ENCODE measurements around the gene FAM169A.
"Not testable (repeated sequence)": the region's sequence is repeated elsewhere in the genome, so short reads cannot be mapped to it uniquely, and the experiment has no call there.

FAM169A gene

DNA sequence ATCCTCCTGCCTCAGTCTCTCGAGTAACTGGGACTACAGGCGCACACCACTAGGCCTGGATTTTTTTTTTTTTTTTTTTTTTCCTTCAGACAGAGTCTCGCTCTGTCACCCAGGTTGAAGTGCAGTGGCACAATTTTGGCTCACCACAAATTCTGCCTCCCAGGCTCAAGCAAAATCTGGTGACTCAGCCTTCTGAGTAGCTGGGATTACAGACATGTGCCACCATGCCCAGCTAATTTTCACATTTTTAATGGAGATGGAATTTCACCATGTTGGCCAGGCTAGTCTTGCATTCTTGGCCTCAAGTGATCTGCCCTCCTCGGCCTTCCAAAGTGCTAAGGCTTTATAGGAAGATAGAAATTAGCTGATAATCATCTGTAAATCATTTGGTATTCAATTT is 55.3 kb downstream of the FAM169A start:
- no peaks in the 10 kb centered on the region for H3K27me3 ChIP-seq (ENCODE audit: insufficient read depth, low read length)
- H3K9me3 ChIP-seq (ENCODE audit: low read length): no peaks in the 10 kb centered on the region
- H3K4me3 ChIP-seq (ENCODE audit: low read length): no peak overlapping the region
- H3K36me3 ChIP-seq (ENCODE audit: insufficient read depth, low read length): peaks cover 8% of the 10 kb centered on the region
- H2AFZ ChIP-seq (ENCODE audit: low read depth, low read length): no peak overlapping the region
- peaks cover 4% of the 10 kb centered on the region for H3K4me1 ChIP-seq (ENCODE audit: insufficient read depth, low read length)

DNA sequence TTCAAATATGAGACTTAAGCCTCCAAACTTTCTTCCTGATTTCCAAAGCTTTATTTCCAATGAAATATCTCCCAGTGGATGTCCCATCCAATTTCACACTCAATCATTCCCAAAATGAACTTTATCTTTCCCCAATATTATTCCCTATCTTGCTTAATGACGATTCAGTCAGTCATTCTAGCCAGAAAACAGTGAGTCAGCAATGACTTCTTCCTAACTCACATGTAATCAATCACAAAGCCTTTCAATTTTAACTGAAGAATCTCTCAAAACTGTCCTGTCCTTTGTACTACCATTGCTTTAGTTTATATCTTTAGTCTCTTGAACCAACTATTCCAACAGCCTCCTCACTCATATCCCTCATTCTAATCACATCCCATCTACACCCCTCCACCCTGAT is 64.2 kb downstream of the FAM169A start:
- no peak overlapping the region for H3K4me3 ChIP-seq (ENCODE audit: low read length)
- no peaks in the 10 kb centered on the region for H3K4me1 ChIP-seq (ENCODE audit: insufficient read depth, low read length)
- H3K27me3 ChIP-seq (ENCODE audit: insufficient read depth, low read length): no peaks in the 10 kb centered on the region
- H2AFZ ChIP-seq (ENCODE audit: low read depth, low read length): no peak overlapping the region
- peaks cover 2% of the 10 kb centered on the region for H3K9me3 ChIP-seq (ENCODE audit: low read length)
- peaks cover 26% of the 10 kb centered on the region for H3K36me3 ChIP-seq (ENCODE audit: insufficient read depth, low read length)

DNA sequence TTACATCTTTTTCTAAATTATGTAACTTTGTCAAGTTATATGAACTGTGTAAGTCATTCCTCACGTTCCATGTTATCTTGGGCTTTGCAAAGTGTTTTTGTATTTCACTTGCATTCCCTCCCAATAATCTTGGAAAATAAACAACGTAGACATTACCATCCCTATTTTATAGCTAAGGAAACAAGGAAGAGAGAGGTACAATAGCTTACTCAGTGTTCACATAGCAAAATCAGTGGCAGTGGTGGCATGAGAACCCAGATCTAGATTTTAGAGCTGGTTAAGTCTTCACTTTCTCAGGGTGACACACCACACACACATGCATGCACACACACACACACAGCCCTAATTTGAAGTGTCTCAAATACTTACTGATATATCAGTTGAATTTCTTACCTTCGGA is 65.0 kb downstream of the FAM169A start:
- Histone ChIP-seq H3K4me1 (ENCODE audit: insufficient read depth, low read length) (no peaks in the 10 kb centered on the region), H3K9me3 (ENCODE audit: low read length) (peaks cover 2% of the 10 kb centered on the region), H3K36me3 (ENCODE audit: insufficient read depth, low read length) (peaks cover 26% of the 10 kb centered on the region), H3K27me3 (ENCODE audit: insufficient read depth, low read length) (no peaks in the 10 kb centered on the region), H2AFZ (ENCODE audit: low read depth, low read length) (no peak overlapping the region), H3K4me3 (ENCODE audit: low read length) (no peak overlapping the region)

- peaks cover 33% of the 10 kb centered on the region for H3K36me3 ChIP-seq (ENCODE audit: insufficient read depth, low read length)
- no peaks in the 10 kb centered on the region for H3K27me3 ChIP-seq (ENCODE audit: insufficient read depth, low read length)
- H3K4me1 ChIP-seq (ENCODE audit: insufficient read depth, low read length): no peaks in the 10 kb centered on the region
- no peak overlapping the region for H3K4me3 ChIP-seq (ENCODE audit: low read length)
- no peak overlapping the region for H2AFZ ChIP-seq (ENCODE audit: low read depth, low read length)
- H3K9me3 ChIP-seq (ENCODE audit: low read length): peaks cover 2% of the 10 kb centered on the region
Observed at GRCh38 chr5:74798977-74799911, 66.9 kb downstream of the FAM169A start.

DNA sequence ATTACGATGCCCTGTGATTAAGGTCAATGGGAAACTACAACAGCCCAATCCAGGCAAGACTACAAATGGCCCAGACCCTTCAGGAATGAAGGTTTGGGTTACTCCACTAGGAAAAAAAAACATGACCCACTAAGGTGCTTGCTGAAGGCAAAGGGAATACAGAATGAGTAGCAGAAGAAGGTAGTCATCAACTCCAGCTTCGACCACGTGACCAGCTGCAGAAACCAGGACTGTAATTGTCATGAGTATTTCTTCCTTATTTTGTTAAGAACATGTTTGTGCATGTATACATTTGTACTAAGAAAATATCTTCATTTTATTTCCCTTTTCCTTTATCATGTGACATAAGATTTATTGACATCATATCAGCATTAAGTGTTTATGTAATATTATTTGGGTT is 74.5 kb downstream of the FAM169A start:
- H3K4me1 ChIP-seq (ENCODE audit: insufficient read depth, low read length); H3K4me3 ChIP-seq (ENCODE audit: low read length); H3K9me3 ChIP-seq (ENCODE audit: low read length); H2AFZ ChIP-seq (ENCODE audit: low read depth, low read length); H3K27me3 ChIP-seq (ENCODE audit: insufficient read depth, low read length): not testable (repeated sequence)
- H3K36me3 ChIP-seq (ENCODE audit: insufficient read depth, low read length): peaks cover 54% of the 10 kb centered on the region

DNA sequence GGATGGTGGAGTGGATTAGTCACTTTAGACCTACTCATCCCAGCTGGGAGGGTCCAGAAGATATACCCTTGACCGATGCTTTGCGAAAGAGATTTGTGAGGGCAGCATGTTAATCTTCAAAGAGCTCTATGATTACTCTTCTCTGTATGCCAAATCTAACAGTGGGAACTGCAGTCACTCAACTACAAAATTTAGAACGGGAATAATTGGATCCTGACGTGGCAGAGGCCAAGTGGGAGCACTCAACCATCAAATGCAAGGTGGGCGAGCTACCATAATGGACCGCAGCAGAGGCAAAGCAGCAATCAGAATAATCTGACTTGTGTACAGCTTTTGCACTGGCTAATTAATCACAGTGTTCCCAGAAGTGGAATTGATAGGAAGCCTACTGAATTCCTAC is 78.8 kb downstream of the FAM169A start:
- Histone ChIP-seq H3K9me3 (ENCODE audit: low read length) (peaks cover 3% of the 10 kb centered on the region), H3K4me3 (ENCODE audit: low read length) (no peak overlapping the region), H3K36me3 (ENCODE audit: insufficient read depth, low read length) (peaks cover 38% of the 10 kb centered on the region), H3K27me3 (ENCODE audit: insufficient read depth, low read length) (no peaks in the 10 kb centered on the region), H2AFZ (ENCODE audit: low read depth, low read length) (no peak overlapping the region), H3K4me1 (ENCODE audit: insufficient read depth, low read length) (no peaks in the 10 kb centered on the region)

GRCh38 chr5:74786851-74787250 is 79.3 kb downstream of the FAM169A start:
- H3K27me3 ChIP-seq (ENCODE audit: insufficient read depth, low read length): no peaks in the 10 kb centered on the region
- no peak overlapping the region for H3K4me3 ChIP-seq (ENCODE audit: low read length)
- no peak overlapping the region for H2AFZ ChIP-seq (ENCODE audit: low read depth, low read length)
- peaks cover 32% of the 10 kb centered on the region for H3K36me3 ChIP-seq (ENCODE audit: insufficient read depth, low read length)
- no peaks in the 10 kb centered on the region for H3K4me1 ChIP-seq (ENCODE audit: insufficient read depth, low read length)
- peaks cover 3% of the 10 kb centered on the region for H3K9me3 ChIP-seq (ENCODE audit: low read length)

DNA sequence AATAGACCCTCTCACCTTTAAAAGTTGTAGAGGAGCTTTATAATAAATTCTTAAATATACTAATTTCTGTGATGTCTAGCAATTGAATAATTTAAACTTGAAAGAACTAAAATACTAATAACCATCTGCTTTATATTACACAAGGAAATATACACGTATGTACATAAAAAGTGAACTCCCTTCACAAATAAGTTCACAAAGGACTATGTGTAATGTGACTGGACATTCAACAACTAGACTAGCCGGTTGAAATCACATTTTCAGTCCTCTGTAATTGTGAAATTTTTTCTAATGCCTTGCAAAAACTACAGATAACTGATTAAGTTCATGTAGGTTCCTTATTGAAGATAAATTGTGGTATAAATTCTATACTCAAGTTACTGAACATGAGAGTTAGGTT is 87.6 kb downstream of the FAM169A start:
- H3K9me3 ChIP-seq (ENCODE audit: low read length): no peaks in the 10 kb centered on the region
- H3K27me3 ChIP-seq (ENCODE audit: insufficient read depth, low read length): no peaks in the 10 kb centered on the region
- peaks cover 61% of the 10 kb centered on the region for H3K36me3 ChIP-seq (ENCODE audit: insufficient read depth, low read length)
- no peaks in the 10 kb centered on the region for H3K4me1 ChIP-seq (ENCODE audit: insufficient read depth, low read length)
- no peak overlapping the region for H2AFZ ChIP-seq (ENCODE audit: low read depth, low read length)
- no peak overlapping the region for H3K4me3 ChIP-seq (ENCODE audit: low read length)

GRCh38 chr5:74772359-74772758 is 93.8 kb downstream of the FAM169A start:
- peaks cover 8% of the 10 kb centered on the region for H3K4me1 ChIP-seq (ENCODE audit: insufficient read depth, low read length)
- no peak overlapping the region for H3K4me3 ChIP-seq (ENCODE audit: low read length)
- H3K27me3 ChIP-seq (ENCODE audit: insufficient read depth, low read length): no peaks in the 10 kb centered on the region
- no peaks in the 10 kb centered on the region for H3K9me3 ChIP-seq (ENCODE audit: low read length)
- H2AFZ ChIP-seq (ENCODE audit: low read depth, low read length): no peak overlapping the region
- H3K36me3 ChIP-seq (ENCODE audit: insufficient read depth, low read length): peaks cover 71% of the 10 kb centered on the region

- Histone ChIP-seq H3K4me3 (ENCODE audit: low read length) (peak overlapping the region; percentile 74), H3K27me3 (ENCODE audit: insufficient read depth, low read length) (no peaks in the 10 kb centered on the region), H2AFZ (ENCODE audit: low read depth, low read length) (peak overlapping the region; percentile 56), H3K36me3 (ENCODE audit: insufficient read depth, low read length) (peaks cover 42% of the 10 kb centered on the region), H3K9me3 (ENCODE audit: low read length) (no peaks in the 10 kb centered on the region), H3K4me1 (ENCODE audit: insufficient read depth, low read length) (peaks cover 22% of the 10 kb centered on the region)
Observed at GRCh38 chr5:74767579-74767913, 98.6 kb downstream of the FAM169A start.

- no peaks in the 10 kb centered on the region for H3K9me3 ChIP-seq (ENCODE audit: low read length)
- H3K36me3 ChIP-seq (ENCODE audit: insufficient read depth, low read length): peaks cover 42% of the 10 kb centered on the region
Observed at GRCh38 chr5:74766849-74767578, 99.2 kb downstream of the FAM169A start, which contains the start of the genes GFM2 and NSA2. Gene GFM2 (minus strand): TSS chr5:74767117. CDS start chr5:74763742, 3,375 bp downstream. Gene NSA2 (plus strand): TSS chr5:74767249. CDS start chr5:74767361, 112 bp downstream.

GRCh38 chr5:74766418-74766848 is 99.8 kb downstream of the FAM169A start:
- no peaks in the 10 kb centered on the region for H3K27me3 ChIP-seq (ENCODE audit: insufficient read depth, low read length)
- H3K36me3 ChIP-seq (ENCODE audit: insufficient read depth, low read length): peaks cover 43% of the 10 kb centered on the region
- peak overlapping the region; percentile 74 for H3K4me3 ChIP-seq (ENCODE audit: low read length)
- H3K9me3 ChIP-seq (ENCODE audit: low read length): no peaks in the 10 kb centered on the region
- peaks cover 22% of the 10 kb centered on the region for H3K4me1 ChIP-seq (ENCODE audit: insufficient read depth, low read length)
- peak overlapping the region; percentile 56 for H2AFZ ChIP-seq (ENCODE audit: low read depth, low read length)

More at GRCh38 chr5:74766849-74767578, 99.2 kb downstream of the FAM169A start, which contains the start of the genes GFM2 and NSA2:
- Histone ChIP-seq H2AFZ (ENCODE audit: low read depth, low read length) (peak within 1 kb of the TSS; percentile 56), H3K4me1 (ENCODE audit: insufficient read depth, low read length) (peaks cover 22% of the 10 kb centered on the region), H3K4me3 (ENCODE audit: low read length) (peak within 1 kb of the TSS; percentile 74), H3K27me3 (ENCODE audit: insufficient read depth, low read length) (no peaks in the 10 kb centered on the region)

DNA sequence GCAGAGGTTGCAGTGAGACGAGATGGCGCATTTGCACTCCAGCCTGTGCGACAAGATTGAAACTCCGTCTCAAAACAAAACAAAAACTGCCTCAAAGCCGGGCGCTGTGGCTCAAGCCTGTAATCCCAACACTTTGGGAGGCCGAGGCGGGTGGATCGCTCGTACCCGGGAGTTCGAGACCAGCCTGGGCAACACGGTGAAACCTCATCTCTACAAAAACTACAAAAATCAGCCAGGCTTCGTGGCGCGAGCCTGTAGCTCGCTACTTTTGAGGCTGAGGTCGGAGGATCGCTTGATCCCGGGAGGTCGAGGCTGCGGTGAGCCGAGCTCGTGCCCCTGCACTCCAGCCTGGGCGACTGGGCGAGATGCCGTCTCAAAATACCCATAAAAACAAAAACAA is 100.3 kb downstream of the FAM169A start:
- Histone ChIP-seq H3K27me3 (ENCODE audit: insufficient read depth, low read length) (no peaks in the 10 kb centered on the region), H3K9me3 (ENCODE audit: low read length) (no peaks in the 10 kb centered on the region), H3K36me3 (ENCODE audit: insufficient read depth, low read length) (peaks cover 42% of the 10 kb centered on the region), H3K4me1 (ENCODE audit: insufficient read depth, low read length) (peaks cover 22% of the 10 kb centered on the region), H2AFZ (ENCODE audit: low read depth, low read length) (peak overlapping the region; percentile 56), H3K4me3 (ENCODE audit: low read length) (peak overlapping the region; percentile 74)
